ENCODE results near the gene CLDN2.

The CLDN2 gene

GRCh38 chrX:106905064-106905708, 15.0 kb upstream of the CLDN2 start:
- H3K36me3 ChIP-seq (ENCODE audit: insufficient read depth) = no peaks in the 10 kb centered on the region
- no peak overlapping the region for H3K4me2 ChIP-seq
- H3K27ac ChIP-seq = no peak overlapping the region
- no peak overlapping the region for H3K4me3 ChIP-seq (IDR thresholded peaks at IDR 0.05; ENCODE audit: insufficient read depth, low read depth, low read length)
- H3K27me3 ChIP-seq (ENCODE audit: insufficient read depth, low read depth) = no peaks in the 10 kb centered on the region
- no peak overlapping the region for H3K9ac ChIP-seq
- TF ChIP-seq CTCF (conservative IDR thresholded peaks at IDR 0.05; ENCODE audit: low read depth, low read length) = no peak
- no peaks in the 10 kb centered on the region for H3K4me1 ChIP-seq (ENCODE audit: low read depth, poor library complexity, severe bottlenecking)
- H3K79me2 ChIP-seq (ENCODE audit: insufficient read depth, low read depth) = no peaks in the 10 kb centered on the region
- H4K20me1 ChIP-seq (ENCODE audit: insufficient read depth) = no peaks in the 10 kb centered on the region
- H2AFZ ChIP-seq (ENCODE audit: low read depth) = no peak overlapping the region

DNA sequence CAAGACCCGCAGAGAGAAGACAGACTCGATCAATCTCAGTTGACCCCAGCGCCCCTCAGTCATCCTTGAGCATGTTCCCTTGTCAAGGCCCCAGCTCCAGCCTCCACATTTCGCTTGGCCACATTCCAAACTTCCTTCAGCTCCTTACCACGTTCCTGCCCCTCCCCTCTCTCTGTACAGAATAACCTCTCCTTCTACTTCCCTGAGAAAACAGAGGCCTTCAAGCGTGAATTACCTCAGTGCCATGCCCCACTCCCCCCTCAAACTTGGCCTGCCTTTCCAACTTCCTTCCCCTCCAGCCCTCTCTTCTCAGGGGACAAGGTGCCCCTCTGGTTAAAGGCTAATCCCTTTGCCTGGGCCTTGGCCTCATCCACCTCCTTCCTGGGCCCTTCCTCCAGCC, 13.8 kb upstream of the CLDN2 start:
- H4K20me1 ChIP-seq (ENCODE audit: insufficient read depth) = no peaks in the 10 kb centered on the region
- no peaks in the 10 kb centered on the region for H3K36me3 ChIP-seq (ENCODE audit: insufficient read depth)
- H3K4me1 ChIP-seq (ENCODE audit: low read depth, poor library complexity, severe bottlenecking) = no peaks in the 10 kb centered on the region

GRCh38 chrX:106912864-106913263, 7.3 kb upstream of the CLDN2 start:
- no peak for TF ChIP-seq CTCF (conservative IDR thresholded peaks at IDR 0.05; ENCODE audit: low read depth, low read length)
- Histone ChIP-seq H3K4me2 (no peak overlapping the region), H3K4me1 (ENCODE audit: low read depth, poor library complexity, severe bottlenecking) (no peaks in the 10 kb centered on the region), H2AFZ (ENCODE audit: low read depth) (no peak overlapping the region), H3K36me3 (ENCODE audit: insufficient read depth) (no peaks in the 10 kb centered on the region), H3K79me2 (ENCODE audit: insufficient read depth, low read depth) (no peaks in the 10 kb centered on the region), H3K27me3 (ENCODE audit: insufficient read depth, low read depth) (no peaks in the 10 kb centered on the region), H3K4me3 (IDR thresholded peaks at IDR 0.05; ENCODE audit: insufficient read depth, low read depth, low read length) (no peak overlapping the region), H4K20me1 (ENCODE audit: insufficient read depth) (no peaks in the 10 kb centered on the region), H3K27ac (no peak overlapping the region), H3K9ac (no peak overlapping the region)

More for the DNA sequence above, 13.8 kb upstream of the CLDN2 start:
- H3K27ac ChIP-seq = no peak overlapping the region
- H3K4me2 ChIP-seq = no peak overlapping the region
- no peak for TF ChIP-seq CTCF (conservative IDR thresholded peaks at IDR 0.05; ENCODE audit: low read depth, low read length)
- no peak overlapping the region for H2AFZ ChIP-seq (ENCODE audit: low read depth)
- no peaks in the 10 kb centered on the region for H3K79me2 ChIP-seq (ENCODE audit: insufficient read depth, low read depth)
- H3K27me3 ChIP-seq (ENCODE audit: insufficient read depth, low read depth) = no peaks in the 10 kb centered on the region
- H3K4me3 ChIP-seq (IDR thresholded peaks at IDR 0.05; ENCODE audit: insufficient read depth, low read depth, low read length) = no peak overlapping the region
- no peak overlapping the region for H3K9ac ChIP-seq

DNA sequence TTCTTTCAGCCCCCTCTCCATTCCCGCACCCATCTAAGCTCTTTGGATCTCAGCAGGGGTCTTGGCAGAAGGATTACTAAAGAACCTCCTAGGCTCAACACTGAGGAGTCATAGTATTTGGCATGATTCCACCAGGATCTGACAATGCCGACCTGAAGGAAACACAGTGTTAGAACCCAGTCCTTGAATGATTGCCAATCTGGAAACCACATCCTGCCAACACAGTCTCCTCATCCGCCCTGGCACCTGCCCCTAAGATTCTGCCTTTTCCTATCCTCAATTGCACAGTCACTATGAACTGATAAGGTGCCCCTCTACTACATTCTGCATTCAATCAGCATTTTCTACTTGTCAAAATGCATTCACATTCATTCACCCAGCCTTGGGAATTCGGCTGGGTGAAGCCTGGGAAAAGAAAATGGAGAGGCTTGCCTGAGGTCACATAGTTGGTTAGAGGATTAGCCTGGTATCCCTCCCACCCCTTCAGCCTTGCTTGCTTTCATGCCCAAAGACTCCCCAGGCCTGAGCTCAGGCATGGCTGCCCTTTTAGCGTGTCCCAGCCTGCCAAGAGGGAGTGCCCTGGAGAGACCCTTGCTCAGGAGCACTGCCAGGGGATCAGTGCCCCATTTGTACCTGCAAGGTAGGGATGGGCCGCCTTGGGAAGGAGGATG, 2.2 kb upstream of the CLDN2 start:
- H3K9ac ChIP-seq = no peak overlapping the region
- H3K4me1 ChIP-seq (ENCODE audit: low read depth, poor library complexity, severe bottlenecking) = no peaks in the 10 kb centered on the region
- H3K4me3 ChIP-seq (IDR thresholded peaks at IDR 0.05; ENCODE audit: insufficient read depth, low read depth, low read length) = no peak overlapping the region
- H3K79me2 ChIP-seq (ENCODE audit: insufficient read depth, low read depth) = no peaks in the 10 kb centered on the region
- no peaks in the 10 kb centered on the region for H3K27me3 ChIP-seq (ENCODE audit: insufficient read depth, low read depth)
- no peak overlapping the region for H2AFZ ChIP-seq (ENCODE audit: low read depth)
- H3K36me3 ChIP-seq (ENCODE audit: insufficient read depth) = no peaks in the 10 kb centered on the region
- H3K4me2 ChIP-seq = no peak overlapping the region
- no peak overlapping the region for H3K27ac ChIP-seq
- no peaks in the 10 kb centered on the region for H4K20me1 ChIP-seq (ENCODE audit: insufficient read depth)
- TF ChIP-seq CTCF (conservative IDR thresholded peaks at IDR 0.05; ENCODE audit: low read depth, low read length) = no peak

Measured in KMS-11 (cell line).